Activated CD8-positive, alpha-beta memory T cell treated with anti-CD3 and anti-CD28 coated beads for 4 hours (primary cell): ENCODE data around the gene SSBP4.

Experiments used
- DNase-seq, 2 donors: peaks; one replicate each; pipeline ENCODE4 v3.0.0-alpha.2; 2020; ENCODE audit warnings: low read depth in 2 of 2

Gene SSBP4

DNA sequence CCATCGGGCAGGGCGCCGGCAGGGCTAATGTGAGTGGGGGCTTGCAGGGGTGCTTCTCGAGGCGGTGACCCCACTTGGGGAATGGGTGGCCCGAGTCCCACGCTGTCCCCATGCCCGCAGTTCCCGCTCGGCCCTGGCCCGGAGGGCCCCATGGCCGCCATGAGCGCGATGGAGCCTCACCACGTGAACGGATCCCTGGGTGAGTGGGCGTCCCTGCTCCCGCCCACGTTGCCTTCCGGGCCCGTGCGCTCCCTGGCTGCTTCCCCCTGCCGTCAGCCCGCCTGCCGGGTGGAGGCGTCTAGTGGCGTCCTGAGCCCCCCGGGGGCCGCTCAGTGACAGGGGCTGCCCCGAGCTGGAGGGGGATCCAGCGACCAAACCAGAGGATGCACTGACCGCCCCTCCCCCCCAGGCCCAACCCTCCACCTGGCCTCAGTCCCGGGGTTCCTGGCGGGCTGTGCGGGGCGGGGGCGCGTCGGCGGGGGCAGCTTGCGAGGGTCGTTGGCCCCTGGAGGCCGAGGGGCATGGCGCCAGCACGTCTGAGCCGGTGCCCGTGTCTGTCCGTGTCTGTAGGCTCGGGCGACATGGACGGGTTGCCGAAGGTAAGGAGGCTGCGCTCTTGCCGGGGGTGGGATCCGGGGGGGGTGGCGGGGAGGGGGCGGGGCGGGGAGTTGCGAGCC lies 14.0 kb downstream of the SSBP4 start:
- no peak for DNase-seq

DNA sequence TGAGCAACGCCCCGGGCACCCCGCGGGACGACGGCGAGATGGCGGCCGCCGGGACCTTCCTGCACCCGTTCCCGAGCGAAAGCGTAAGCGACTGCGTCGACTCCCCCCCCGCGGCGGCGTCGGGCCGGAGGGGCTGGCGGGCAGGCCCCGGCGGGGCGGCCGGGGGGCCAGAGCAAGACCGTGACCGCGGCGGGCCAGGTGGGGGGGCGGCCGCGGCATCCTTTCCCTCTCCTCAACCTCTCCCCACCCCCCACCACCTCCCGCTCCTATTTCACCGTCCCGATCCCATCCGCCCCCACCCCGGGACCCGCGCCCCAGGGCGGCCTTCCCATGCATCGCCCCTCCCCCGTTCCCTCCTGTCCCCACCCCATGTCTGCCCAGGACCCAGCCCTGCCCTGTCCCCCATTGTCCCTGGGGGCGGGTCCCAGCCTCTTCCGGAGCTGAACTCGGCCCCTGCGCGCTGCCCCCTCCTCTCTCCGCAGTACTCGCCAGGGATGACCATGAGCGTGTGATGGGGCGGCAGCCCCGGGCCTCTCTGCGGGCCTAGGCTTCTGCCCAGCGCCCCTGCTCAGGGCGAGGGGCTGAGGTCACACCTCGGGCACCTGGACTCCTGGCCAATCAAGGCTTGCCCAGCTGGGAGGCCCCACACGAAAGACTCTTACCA lies 14.7 kb downstream of the SSBP4 start:
- no peak for DNase-seq

DNA sequence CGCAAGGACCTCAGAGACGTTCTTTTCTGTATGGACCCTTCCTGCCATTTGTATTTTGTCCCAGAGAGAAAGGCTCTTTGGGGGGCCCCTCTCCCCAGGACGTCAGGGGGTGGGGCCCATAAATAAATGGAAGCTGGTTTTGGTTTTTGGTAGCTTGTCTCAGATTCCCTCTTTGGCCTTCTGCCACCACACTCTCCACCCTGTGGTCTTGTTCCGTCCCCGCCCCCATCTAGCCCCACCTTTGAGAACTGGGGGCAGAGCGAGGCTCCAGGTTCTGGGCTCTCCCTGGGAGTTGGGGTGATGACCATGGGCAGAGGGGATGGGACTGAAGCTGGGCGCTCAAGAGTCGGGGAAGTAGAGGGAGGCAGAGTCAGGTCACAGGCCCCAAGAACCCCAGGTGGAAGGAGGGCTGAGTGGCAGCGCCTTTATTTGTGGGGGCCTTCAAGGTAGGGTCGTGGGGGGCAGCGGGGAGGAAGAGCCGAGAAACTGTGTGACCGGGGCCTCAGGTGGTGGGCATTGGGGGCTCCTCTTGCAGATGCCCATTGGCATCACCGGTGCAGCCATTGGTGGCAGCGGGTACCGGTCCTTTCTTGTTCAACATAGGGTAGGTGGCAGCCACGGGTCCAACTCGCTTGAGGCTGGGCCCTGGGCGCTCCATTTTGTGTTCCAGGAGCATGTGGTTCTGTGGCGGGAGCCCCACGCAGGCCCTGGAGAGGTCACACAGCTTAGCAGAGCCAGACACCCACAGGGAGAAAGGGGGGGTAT lies 15.4 kb downstream of the SSBP4 start:
- no peak for DNase-seq

DNA sequence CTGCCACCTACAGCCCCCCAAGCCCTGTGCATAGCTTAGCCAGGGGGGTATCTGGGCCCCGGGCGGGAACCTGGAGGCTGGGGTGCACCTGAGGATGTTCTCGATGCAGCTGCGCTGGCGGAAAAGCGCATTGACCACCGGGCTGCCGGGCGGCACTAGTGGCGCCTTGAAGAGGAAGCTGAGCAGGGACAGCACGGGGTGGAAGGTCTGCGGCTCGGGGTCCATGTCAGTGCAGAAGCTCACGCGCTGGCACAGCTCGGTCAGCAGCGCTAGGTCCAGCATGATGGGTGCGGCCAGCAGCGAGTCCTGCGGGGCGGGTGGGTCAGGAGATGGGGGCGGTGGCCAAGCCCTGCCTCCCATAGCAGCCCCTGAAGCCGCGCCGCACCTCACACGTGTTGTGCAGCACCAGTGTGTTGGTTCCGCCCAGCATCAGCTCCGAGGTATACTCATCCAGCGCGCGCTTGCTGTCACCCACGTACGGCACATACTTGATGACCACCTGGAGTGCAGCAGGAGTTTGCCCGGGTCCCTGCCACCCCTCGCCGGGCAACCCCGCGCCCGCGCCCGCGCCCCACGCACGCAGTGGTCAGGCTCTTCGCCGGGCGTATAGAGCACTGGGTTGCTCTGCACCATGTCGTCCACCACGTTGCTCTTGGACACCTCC lies 16.1 kb downstream of the SSBP4 start:
- DNase-seq, result no peak

DNA sequence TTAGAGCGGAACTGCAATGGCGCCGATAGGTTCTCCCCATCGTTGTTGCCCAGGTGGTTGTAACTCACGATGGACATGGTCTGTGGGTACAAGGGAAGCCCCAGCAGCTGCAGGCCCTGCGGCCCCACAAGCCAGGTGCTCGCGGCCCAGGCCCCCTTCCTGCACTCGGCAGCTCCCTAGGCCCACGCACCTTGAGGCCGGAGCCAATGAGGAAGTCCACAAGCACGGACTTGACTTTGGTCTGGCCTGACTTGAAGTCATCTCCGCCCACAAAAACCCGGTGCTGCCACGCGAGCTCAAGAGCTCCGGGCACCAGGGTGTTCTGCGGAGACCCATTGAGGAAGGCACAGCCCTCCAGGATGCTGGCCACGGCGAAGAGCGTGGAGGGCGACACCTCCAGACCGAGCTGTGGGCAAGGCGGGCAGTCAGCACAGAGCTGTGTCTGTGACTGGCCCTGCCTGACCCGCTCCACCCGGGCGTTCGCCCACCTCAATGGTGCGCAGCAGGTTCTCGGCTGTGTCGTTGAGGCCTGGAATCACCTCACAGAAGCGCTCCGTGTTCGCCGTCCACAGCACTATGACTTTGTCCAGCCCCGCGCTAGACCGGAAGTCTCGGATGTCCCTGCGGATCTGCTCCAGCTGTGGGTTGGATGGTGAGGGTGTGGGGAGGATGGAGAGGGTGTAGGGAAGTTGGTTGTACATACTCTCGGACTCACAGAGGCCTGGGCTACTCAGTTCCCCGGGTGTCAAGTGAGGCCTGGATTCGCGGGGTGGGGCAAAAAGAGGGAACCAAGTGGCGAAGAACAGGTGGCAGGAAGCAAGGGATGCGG lies 16.9 kb downstream of the SSBP4 start:
- no peak for DNase-seq

DNA sequence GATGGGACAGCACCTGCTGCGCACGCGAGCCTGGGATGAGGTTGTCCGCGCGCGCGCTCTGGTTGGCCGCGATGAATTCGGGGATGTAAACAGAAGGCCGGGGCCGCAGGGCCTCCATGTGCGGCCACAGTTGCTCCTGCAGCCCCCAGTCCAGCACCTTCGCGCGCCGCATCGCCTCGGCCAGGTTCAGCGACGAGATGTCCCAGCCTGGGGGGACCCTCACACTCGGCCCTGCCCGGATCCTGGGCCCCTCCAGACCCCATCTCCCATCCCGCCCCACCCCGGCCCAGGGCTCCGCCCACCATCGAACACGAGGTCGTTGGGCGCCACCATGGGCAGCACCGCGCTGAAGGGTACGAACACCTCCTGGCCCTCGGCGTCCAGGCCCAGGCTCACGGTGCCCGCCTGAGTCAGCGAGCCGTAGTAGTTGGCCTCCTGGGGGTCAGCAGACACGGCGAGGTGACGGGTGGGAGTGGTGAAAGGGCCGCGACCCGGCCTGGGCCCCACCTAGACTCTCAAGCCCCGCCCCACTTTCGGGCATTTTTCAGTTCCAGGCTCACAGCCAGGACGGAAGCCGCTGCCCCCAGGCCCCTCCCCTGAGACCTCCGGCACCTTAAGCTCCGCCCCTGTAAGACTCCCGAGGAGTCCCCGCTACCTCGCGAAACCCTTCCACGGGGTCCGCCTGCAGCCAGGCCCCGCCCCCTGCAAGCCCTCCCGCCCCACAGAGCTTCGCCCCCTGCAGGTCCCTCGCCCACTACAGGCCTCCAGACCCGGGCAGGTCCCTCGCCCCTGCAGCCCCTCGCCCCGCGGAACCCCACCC lies 17.7 kb downstream of the SSBP4 start:
- DNase-seq, result peak; percentile 67 to 74

DNA sequence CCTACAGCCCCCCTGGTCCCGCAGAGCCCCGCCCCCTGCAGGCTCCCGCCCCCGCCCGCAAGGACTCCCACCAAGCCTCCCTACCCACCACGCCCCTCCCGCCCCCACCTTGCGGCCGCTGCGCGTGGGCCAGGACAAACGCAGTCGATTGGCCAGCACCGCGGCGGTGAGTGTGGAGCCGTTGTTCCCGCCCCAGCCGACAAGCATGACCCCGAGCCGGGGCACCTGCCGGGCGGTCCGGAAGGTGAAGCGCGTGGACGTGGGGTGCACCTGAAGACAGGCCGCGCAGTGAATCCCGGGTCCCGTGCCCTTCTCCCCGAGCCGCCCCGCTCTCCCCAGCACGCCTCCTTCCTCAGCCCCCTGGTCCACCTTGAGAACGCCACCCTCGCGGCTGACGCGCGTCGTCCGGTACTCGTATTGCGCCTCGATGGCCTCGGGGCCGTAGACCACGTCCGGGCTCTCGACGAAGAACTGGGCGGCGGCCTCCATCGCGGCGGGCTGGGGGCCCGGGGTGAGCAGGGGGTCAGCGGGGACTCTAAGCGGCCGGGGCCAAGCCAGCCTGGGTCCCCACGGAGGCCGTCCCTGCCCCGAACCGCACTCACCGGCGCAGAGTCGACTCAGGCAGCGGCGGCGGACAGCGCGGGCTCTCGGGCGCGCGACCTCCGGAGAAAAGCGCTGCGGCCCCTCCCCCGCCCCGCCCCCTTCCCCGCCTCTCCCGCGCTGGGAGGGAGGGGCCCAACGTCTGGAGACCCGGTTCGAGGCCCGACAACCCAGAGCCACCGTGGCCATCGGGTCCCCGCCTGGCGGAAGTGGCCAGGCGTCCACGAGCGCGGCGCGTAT lies 18.5 kb downstream of the SSBP4 start, which contains the start of gene ISYNA1:
Gene ISYNA1, minus strand, starts transcription at position 643 of the 840 bp plus-strand sequence. Its CDS starts 154 bp downstream, at position 489.
- DNase-seq, result peak; percentile 53 to 55

DNA sequence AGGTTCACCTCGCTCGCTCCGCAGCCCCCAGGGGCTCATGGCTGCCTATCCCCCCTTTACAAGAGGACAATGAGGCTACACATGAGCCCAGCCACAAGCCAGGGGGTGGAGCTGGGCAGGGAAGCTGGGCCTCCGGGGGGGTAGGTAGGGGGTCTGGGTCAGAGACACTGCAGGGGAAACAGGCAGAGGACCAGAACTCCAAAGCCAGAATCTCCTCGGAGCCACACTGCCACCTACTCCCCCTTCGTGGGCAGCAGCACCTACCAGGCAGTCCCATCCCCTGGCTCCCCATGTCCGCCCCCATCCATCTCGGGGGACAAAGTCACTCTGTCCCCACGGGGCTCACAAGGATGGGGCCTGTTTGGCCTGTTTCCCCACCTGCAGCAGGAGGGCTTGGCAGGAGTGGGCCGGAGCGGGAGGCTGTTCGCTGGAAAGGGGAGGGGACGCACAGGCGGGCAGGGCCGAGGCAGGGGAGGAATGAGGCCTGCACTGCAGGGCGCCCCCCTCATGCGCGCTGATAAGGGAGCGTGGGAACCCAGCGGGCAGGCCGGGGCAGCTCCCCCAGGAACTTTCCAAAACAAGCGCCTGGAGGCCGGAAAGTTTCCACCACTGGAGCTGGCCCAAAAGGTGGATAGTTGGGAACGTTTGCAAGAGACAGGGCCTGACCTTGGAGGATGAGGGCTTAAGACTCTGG lies 19.3 kb downstream of the SSBP4 start:
- no peak for DNase-seq

DNA sequence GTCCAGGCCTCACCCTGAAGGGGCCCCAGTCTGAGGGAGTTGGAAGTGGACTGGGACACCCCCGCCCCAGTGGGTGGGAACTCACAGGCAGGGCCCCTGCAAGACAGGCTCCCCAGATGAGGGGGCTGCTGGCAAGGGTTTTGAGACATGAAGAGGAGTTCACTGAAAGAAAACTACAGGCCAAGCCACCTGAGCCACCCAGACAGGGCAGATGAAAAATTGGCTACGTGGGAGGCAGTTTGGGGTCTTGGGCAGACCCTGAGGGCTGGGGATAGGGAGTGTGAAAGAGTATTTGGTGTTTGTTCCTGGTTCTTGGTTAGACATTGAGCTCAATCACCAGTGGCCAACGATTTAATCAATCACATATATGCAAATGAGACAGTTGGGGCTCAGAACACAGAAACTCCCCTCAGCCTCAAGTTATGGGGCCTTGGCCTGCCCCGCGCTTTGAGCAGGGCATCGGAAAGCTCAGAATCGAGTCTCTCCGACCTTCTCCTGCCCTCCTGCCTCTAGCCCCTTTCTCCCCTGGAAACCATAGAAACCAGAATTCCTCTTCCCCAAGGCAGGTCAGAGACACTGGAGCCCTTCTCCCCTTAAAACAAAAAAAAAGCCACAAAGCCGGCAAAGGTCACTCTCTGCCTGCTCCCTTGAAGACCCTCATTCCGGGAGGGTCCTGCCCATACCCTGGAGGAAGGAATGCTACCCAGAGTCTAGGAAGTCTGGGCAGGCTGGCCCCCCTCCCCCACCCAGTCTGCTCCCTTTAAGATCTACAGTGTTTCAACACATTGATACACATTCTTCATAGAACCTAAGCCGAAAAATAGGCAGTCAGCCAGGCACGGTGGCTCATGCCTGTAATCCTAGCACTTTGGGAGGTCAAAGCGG lies 20.1 kb downstream of the SSBP4 start:
- DNase-seq, result no peak

DNA sequence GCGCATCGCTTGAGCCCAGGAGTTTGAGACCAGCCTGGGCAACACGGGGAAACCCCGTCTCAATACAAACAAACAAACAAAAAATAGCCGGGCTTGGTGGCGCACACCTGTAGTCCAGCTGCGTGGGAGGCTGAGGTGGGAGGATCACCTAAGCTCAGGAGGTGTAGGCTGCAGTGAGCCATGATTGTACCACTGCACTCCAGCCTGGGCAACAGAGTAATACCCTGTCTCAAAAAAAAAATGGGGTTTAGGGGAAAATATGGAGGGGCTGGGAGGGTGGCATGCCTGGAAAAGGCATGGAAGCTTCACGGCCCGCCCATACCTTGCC lies 20.7 kb downstream of the SSBP4 start:
- no peak for DNase-seq

DNA sequence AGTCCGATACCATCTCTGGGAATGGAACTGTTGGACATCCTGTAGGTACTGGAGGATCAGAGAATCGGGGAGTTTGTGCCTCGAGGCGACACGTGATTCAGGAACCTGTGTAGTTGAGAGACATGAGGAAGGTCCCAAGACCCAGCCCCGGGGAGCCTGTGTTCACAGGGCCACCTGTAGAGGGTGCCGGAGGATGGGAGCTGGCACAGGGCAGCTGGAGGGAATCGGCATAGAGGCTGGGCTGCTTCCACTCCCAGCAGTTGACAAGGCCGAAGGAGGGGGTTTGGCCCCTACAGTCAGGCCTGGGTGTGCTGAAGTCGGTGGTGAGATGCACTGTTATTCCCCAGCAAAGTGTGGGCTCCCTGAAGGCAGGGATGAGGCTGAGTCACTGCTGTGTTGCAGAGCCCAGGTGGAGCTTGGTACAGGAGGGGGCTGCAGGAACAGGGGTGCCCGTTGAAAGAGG lies 21.2 kb downstream of the SSBP4 start:
- no peak for DNase-seq

DNA sequence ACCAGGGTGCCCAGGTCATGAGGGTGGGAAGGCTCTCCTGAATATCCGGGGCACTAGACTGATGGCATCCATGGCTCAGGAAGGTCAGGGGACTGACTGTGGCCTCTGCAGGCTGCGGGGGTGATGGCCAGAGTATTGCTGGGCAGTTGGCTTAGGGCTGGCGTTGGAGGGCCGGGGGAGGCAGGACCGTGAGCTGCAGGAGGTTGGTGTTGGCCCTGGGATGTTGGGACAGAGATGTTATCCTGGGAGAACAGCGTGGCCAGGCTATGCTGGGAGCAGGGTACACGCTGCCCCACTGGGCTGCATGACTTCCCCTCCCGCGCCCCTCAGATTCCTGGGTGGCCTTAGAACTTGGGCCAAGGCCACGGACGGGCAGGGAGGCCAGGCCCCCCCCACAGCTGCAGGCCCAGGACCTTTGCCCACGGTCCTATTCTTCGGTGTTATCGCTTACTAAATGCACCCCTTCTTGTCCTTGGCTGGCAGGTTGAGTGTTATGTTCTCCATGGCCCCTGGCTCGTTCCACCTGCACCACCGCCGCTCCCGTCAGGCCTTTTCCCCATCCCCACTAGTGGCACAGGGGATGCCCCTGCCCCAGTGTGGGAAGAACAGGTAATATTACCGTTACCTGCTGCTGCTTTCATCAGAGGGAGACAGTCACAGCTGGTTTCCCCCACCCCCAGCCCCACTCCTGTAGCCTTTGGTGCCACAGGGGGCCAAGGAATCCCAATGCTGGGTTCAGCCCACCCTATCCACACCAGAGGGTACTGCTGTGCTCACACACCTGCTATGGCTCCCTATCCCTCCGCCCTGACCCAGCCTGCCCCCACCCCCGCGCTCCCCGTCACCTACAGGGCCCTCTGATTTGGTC lies 22.0 kb downstream of the SSBP4 start:
- no peak for DNase-seq

DNA sequence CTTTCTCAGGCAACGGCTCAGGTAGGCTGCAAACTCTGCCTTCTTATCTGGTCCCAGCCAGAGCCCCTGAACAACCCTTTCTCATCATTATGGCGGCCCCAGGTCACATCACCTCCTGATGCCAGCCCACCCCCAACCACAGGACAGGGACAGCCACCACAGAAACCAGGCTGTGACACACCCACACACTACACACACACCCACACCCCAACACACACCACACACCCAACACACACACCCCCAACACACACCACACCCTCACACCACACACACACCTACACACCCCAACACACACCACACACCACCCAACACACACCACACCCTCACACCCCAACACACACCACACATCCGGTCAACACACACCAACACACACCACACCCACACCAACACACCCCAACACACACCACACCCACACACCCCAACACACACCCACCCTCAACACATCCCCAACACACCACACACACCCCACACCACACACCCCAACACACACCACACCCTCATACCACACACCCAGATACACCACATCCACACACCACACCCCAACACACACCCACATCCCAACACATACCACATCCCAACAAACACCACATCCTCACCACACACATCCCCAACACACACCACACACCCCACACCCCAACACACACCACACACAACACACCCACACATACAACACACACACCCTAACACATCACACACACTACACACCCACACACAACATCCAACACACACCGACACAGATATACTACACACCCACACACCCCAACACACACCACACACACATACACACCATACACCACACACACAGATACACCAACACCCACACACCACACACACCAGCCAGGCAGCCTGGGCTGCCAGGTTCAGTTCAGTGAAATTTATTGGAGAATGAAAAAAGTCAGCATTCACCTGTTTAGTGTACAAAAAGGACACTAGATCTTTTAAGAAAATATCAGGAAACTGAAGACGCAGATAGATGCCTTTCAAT lies 22.9 kb downstream of the SSBP4 start:
- no peak for DNase-seq

DNA sequence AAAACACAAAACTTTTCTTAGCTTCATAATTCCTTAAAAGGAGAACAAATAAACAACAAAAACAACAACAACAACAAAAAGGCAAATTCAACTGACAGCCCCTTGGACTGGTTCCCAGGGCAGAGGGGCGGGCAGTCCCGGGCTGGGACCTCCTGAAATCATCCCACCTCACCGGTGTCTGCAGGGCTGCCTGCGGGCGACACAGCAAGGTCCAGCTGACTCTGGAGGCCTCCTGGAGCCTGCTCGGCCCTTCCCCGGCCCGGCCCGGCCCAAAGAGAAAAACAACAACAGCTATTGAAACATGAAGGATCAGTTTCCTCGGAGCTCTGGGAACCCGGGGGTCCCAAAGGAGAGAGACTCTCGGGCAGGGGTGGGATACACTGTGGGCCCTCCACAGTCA lies 23.7 kb downstream of the SSBP4 start:
- no peak for DNase-seq

DNA sequence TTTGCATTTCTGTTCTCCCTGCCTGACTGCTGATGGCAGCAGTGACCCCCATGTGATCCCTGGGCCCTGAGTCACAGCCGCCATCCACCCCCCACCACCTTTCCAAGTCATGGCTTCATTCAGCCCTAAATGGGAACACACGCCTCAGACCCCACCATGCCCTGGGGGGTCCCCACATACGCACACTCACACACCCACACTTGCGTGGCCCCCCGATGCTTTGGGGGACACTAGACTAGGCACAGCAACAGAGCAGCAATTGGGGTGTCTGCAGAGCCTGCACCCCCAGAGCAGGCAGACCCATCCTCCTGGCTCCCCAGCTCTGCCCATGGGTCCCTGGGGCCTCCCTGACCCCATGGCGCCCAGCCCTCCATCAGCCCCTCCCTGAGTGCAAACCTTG lies 24.2 kb downstream of the SSBP4 start:
- no peak for DNase-seq

DNA sequence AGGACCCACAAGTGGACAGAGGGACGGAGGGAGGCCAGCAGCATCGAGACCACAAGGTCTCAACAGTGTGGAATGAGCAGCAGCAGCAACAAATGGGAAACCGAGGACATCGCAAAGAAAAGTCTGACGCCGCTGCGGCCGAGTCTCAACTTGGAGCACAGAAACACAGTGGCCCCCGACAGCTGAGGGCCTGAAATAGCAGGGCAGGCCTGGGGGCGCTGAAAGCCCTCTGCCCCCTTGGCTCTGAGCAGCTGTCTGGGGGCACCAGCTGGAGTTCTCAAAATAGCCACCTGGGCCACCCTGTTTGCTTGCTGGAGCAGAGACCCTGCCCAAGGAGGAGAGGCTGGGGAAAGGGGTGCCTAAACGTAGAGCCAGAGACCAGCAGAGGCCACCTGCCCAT lies 24.6 kb downstream of the SSBP4 start:
- DNase-seq, result no peak
